ENCODE data around the gene FREM3. TPM values are rescaled to one million over a fixed set of nuclear protein-coding genes. Genes with fewer than 3 reads are reported as not detected.
A peak's percentile ranks its signal among the peaks of the same experiment; 100 is the strongest.

Gene FREM3
- total RNA-seq, 1 donor from 2014 or later = 0.56 TPM

GRCh38 chr4:143575331-143575730 is 125.1 kb downstream of the FREM3 start:
- no peak for TF ChIP-seq CTCF (IDR thresholded peaks at IDR 0.05; ENCODE audit: unreplicated experiment)
- Mint-ChIP-seq H3K36me3 (ENCODE audit: low read depth, unreplicated experiment) (no peaks in the 10 kb centered on the region), H3K4me3 (ENCODE audit: unreplicated experiment) (no peak overlapping the region), H3K4me1 (ENCODE audit: unreplicated experiment) (no peaks in the 10 kb centered on the region), H3K27ac (ENCODE audit: unreplicated experiment) (no peak overlapping the region), H3K27me3 (ENCODE audit: unreplicated experiment) (no peaks in the 10 kb centered on the region), H3K9me3 (ENCODE audit: unreplicated experiment) (no peaks in the 10 kb centered on the region)
- DNase-seq (ENCODE audit: low spot score) = no peak

- Mint-ChIP-seq H3K27ac (ENCODE audit: unreplicated experiment) (no peak overlapping the region), H3K4me3 (ENCODE audit: unreplicated experiment) (no peak overlapping the region), H3K9me3 (ENCODE audit: unreplicated experiment) (no peaks in the 10 kb centered on the region), H3K4me1 (ENCODE audit: unreplicated experiment) (no peaks in the 10 kb centered on the region), H3K27me3 (ENCODE audit: unreplicated experiment) (no peaks in the 10 kb centered on the region), H3K36me3 (ENCODE audit: low read depth, unreplicated experiment) (no peaks in the 10 kb centered on the region)
- TF ChIP-seq CTCF (IDR thresholded peaks at IDR 0.05; ENCODE audit: unreplicated experiment) = no peak
- DNase-seq (ENCODE audit: low spot score) = no peak
Measured at GRCh38 chr4:143564472-143564871, 136.0 kb downstream of the FREM3 start.

- H3K4me1 Mint-ChIP-seq (ENCODE audit: unreplicated experiment) = peaks cover 6% of the 10 kb centered on the region
- no peak for DNase-seq (ENCODE audit: low spot score)
- H3K27me3 Mint-ChIP-seq (ENCODE audit: unreplicated experiment) = peaks cover 3% of the 10 kb centered on the region
- H3K27ac Mint-ChIP-seq (ENCODE audit: unreplicated experiment) = peak overlapping the region; percentile 52
- TF ChIP-seq CTCF (IDR thresholded peaks at IDR 0.05; ENCODE audit: unreplicated experiment) = no peak
- no peaks in the 10 kb centered on the region for H3K9me3 Mint-ChIP-seq (ENCODE audit: unreplicated experiment)
- peak overlapping the region; percentile 94 for H3K4me3 Mint-ChIP-seq (ENCODE audit: unreplicated experiment)
- H3K36me3 Mint-ChIP-seq (ENCODE audit: low read depth, unreplicated experiment) = no peaks in the 10 kb centered on the region
Measured at GRCh38 chr4:143559757-143560147, 140.7 kb downstream of the FREM3 start.

GRCh38 chr4:143558823-143559756 is 141.4 kb downstream of the FREM3 start:
- peak; percentile 19 for TF ChIP-seq CTCF (IDR thresholded peaks at IDR 0.05; ENCODE audit: unreplicated experiment)
- Mint-ChIP-seq H3K36me3 (ENCODE audit: low read depth, unreplicated experiment) (no peaks in the 10 kb centered on the region), H3K4me3 (ENCODE audit: unreplicated experiment) (peak overlapping the region; percentile 94), H3K27ac (ENCODE audit: unreplicated experiment) (peak overlapping the region; percentile 81), H3K9me3 (ENCODE audit: unreplicated experiment) (no peaks in the 10 kb centered on the region), H3K4me1 (ENCODE audit: unreplicated experiment) (peaks cover 6% of the 10 kb centered on the region), H3K27me3 (ENCODE audit: unreplicated experiment) (peaks cover 3% of the 10 kb centered on the region)
- peak; percentile 65 for DNase-seq (ENCODE audit: low spot score)

- H3K4me1 Mint-ChIP-seq (ENCODE audit: unreplicated experiment) = peaks cover 6% of the 10 kb centered on the region
- H3K36me3 Mint-ChIP-seq (ENCODE audit: low read depth, unreplicated experiment) = no peaks in the 10 kb centered on the region
- H3K27me3 Mint-ChIP-seq (ENCODE audit: unreplicated experiment) = peaks cover 3% of the 10 kb centered on the region
- no peaks in the 10 kb centered on the region for H3K9me3 Mint-ChIP-seq (ENCODE audit: unreplicated experiment)
- no peak overlapping the region for H3K27ac Mint-ChIP-seq (ENCODE audit: unreplicated experiment)
- TF ChIP-seq CTCF (IDR thresholded peaks at IDR 0.05; ENCODE audit: unreplicated experiment) = no peak
- H3K4me3 Mint-ChIP-seq (ENCODE audit: unreplicated experiment) = no peak overlapping the region
- DNase-seq (ENCODE audit: low spot score) = no peak
Measured at GRCh38 chr4:143558286-143558685, 142.2 kb downstream of the FREM3 start.
